MM.1S (cell line): ENCODE measurements around the gene APOL4.
A peak's percentile ranks its signal among the peaks of the same experiment; 100 is the strongest.
"Not testable (repeated sequence)": the region's sequence is repeated elsewhere in the genome, so short reads cannot be mapped to it uniquely, and the experiment has no call there.

Experiments used
- DNase-seq: peaks from one replicate; pipeline ENCODE4 v3.0.0-alpha.2; 2015
- H2AFZ ChIP-seq: fragments of 300-600 bp; sonication (generic); 2 replicates; pipeline ENCODE4 v1.6.0; 2016; ENCODE audit warnings: antibody characterized with exemption, low read length
- H3F3A ChIP-seq: fragments of 300-600 bp; sonication (generic); 2 replicates; pipeline ENCODE4 v1.6.1; 2016; ENCODE audit warnings: mild to moderate bottlenecking, antibody characterized with exemption, low read length, moderate library complexity, mixed read lengths; ENCODE audit not compliant: insufficient read depth
- H3K27ac ChIP-seq: fragments of 300-600 bp; sonication (generic); 2 replicates; pipeline ENCODE4 v1.5.1; 2016; ENCODE audit warnings: mild to moderate bottlenecking, low read length
- H3K27me3 ChIP-seq: fragments of 300-600 bp; sonication (generic); replicated peaks from 2 replicates; pipeline ENCODE4 v1.6.0; 2016; ENCODE audit warnings: low read length; ENCODE audit not compliant: insufficient read depth
- H3K36me3 ChIP-seq: fragments of 300-600 bp; sonication (generic); replicated peaks from 2 replicates; pipeline ENCODE4 v1.6.1; 2016; ENCODE audit warnings: mild to moderate bottlenecking, low read length, mixed read lengths; ENCODE audit not compliant: insufficient read depth
- H3K4me1 ChIP-seq: fragments of 300-600 bp; sonication (generic); 2 replicates; pipeline ENCODE4 v1.6.1; 2016; ENCODE audit warnings: low read length, mixed read lengths
- H3K4me2 ChIP-seq: fragments of 300-600 bp; sonication (generic); 2 replicates; pipeline ENCODE4 v1.6.0; 2016; ENCODE audit warnings: low read depth, low read length
- H3K4me3 ChIP-seq: fragments of 300-600 bp; sonication (generic); 2 replicates; pipeline ENCODE4 v1.5.1; 2016; ENCODE audit warnings: low read length, mixed read lengths
- H3K79me2 ChIP-seq: fragments of 300-600 bp; sonication (generic); 2 replicates; pipeline ENCODE4 v1.6.1; 2016; ENCODE audit warnings: mixed run types, low read length, mixed read lengths
- H3K9ac ChIP-seq: fragments of 300-600 bp; sonication (generic); 2 replicates; pipeline ENCODE4 v1.6.1; 2016; ENCODE audit warnings: low read length, mixed read lengths
- H3K9me2 ChIP-seq: fragments of 300-600 bp; sonication (generic); replicated peaks from 2 replicates; pipeline ENCODE4 v1.6.1; 2016; ENCODE audit warnings: mild to moderate bottlenecking, low read length, mixed read lengths; ENCODE audit not compliant: insufficient read depth
- H3K9me3 ChIP-seq: fragments of 300-600 bp; sonication (generic); replicated peaks from 2 replicates; pipeline ENCODE4 v1.6.1; 2016; ENCODE audit warnings: mild to moderate bottlenecking, low read length, mixed read lengths; ENCODE audit not compliant: insufficient read depth
- H4K20me1 ChIP-seq: fragments of 300-600 bp; sonication (generic); 2 replicates; pipeline ENCODE4 v1.6.1; 2016; ENCODE audit warnings: mild to moderate bottlenecking, low read length, moderate library complexity, mixed read lengths; ENCODE audit not compliant: insufficient read depth
- EZH2 ChIP-seq: fragments of 300-600 bp; sonication (generic); optimal IDR thresholded peaks from 2 replicates; pipeline ENCODE3; 2017; ENCODE audit warnings: low read depth, mild to moderate bottlenecking, antibody characterized with exemption, low read length, mixed read lengths
- EZH2phosphoT487 ChIP-seq: fragments of 300-600 bp; sonication (generic); IDR thresholded peaks from 2 replicates; pipeline ENCODE4 v1.6.1; 2018; ENCODE audit warnings: antibody characterized with exemption, low read length
- TF ChIP-seq, protein P1 (sequence below): fragments of 300-600 bp; sonication (generic); IDR thresholded peaks from 2 replicates; pipeline ENCODE4 v1.5.1; 2016; ENCODE audit warnings: antibody characterized with exemption, low read length, mixed read lengths

The APOL4 gene

DNA sequence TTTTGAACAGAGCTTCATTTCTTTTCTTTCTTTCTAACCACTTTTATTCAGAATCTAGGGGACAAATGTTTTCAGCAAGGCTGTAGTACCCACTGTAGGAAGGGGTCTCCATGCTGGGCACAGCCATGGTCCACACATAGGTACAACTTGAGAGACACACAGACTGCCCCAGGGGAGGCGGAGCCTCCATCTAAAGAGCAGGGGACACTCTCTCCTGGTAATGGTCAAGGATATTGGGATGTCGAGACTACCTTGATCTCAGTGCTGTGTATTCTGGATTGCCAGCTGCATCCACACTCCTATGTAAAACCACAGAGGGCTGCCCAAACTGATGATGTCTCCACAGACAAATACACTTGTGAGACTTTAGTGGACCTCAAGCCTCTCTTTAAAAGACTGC lies 38.1 kb downstream of the APOL4 start:
- H3K79me2 ChIP-seq, result peaks cover 16% of the 10 kb centered on the region
- H4K20me1 ChIP-seq, result no peaks in the 10 kb centered on the region
- TF ChIP-seq EZH2 (no peak), EZH2phosphoT487 (no peak)
- TF ChIP-seq, protein P1, sequence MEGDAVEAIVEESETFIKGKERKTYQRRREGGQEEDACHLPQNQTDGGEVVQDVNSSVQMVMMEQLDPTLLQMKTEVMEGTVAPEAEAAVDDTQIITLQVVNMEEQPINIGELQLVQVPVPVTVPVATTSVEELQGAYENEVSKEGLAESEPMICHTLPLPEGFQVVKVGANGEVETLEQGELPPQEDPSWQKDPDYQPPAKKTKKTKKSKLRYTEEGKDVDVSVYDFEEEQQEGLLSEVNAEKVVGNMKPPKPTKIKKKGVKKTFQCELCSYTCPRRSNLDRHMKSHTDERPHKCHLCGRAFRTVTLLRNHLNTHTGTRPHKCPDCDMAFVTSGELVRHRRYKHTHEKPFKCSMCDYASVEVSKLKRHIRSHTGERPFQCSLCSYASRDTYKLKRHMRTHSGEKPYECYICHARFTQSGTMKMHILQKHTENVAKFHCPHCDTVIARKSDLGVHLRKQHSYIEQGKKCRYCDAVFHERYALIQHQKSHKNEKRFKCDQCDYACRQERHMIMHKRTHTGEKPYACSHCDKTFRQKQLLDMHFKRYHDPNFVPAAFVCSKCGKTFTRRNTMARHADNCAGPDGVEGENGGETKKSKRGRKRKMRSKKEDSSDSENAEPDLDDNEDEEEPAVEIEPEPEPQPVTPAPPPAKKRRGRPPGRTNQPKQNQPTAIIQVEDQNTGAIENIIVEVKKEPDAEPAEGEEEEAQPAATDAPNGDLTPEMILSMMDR, result no peak
- H3K9me2 ChIP-seq, result no peaks in the 10 kb centered on the region
- H2AFZ ChIP-seq, result peak overlapping the region; percentile 51
- H3K4me2 ChIP-seq, result peak overlapping the region; percentile 76
- H3K9me3 ChIP-seq, result no peaks in the 10 kb centered on the region
- peak overlapping the region; percentile 43; the same call in 1 of the 2 replicates for H3K4me3 ChIP-seq
- H3K27me3 ChIP-seq, result no peaks in the 10 kb centered on the region
- DNase-seq, result no peak
- peaks cover 70% of the 10 kb centered on the region for H3K4me1 ChIP-seq
- H3K36me3 ChIP-seq, result no peaks in the 10 kb centered on the region
- H3F3A ChIP-seq, result peaks cover 47% of the 10 kb centered on the region
- H3K9ac ChIP-seq, result peak overlapping the region; percentile 46; the same call in 1 of the 2 replicates
- H3K27ac ChIP-seq, result peak overlapping the region; percentile 76; the same call in 1 of the 2 replicates

DNA sequence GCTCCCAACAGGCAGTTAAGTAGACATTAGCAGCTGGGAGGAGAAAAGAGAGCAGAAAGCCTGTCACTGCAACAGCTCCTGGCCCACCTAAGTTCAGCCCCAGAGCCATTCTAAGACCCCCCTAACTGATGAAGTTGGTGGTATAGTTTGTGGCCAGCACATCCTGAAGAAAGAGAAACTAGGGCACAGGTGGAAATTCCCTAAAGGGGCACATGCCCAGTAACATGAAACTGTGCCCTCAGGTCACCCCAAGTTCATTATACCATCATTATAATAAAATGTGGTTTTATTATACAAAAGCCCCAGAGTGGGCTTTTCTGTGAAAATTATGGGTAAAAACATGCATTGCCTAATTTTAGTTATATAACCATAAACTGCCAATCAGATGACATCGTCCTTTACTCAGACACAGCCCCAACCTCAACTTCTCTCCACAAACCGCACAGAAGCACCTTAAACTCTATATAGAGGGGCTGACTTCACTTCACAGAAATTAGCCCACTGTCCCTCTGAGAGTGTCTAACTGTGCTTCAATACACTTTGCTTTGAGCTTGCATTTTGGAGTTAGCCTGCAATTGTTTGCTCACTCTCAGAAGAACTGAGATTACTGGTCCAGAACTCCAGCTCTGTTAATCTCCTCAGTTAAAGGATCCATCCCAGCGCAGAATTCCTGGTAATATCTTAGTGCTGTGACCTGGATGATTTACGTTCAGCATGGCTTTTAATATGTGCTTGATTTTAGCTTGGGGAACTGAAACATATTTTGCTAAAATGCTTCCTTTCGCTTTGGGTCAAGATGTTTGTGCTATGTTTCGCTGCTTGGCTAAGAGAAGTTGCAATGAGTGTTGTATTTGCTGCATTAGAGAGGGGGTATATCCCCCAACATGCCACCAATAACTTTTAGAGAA lies 39.2 kb downstream of the APOL4 start:
- H3K79me2 ChIP-seq, result peaks cover 27% of the 10 kb centered on the region
- no peaks in the 10 kb centered on the region for H4K20me1 ChIP-seq
- TF ChIP-seq, protein P1, result no peak
- no peak for TF ChIP-seq EZH2phosphoT487
- TF ChIP-seq EZH2, result no peak
- H3K4me2 ChIP-seq, result peak overlapping the region; percentile 76
- H3F3A ChIP-seq, result peaks cover 47% of the 10 kb centered on the region
- peak overlapping the region; percentile 43 for H3K4me3 ChIP-seq
- H3K4me1 ChIP-seq, result peaks cover 68% of the 10 kb centered on the region
- H3K27me3 ChIP-seq, result no peaks in the 10 kb centered on the region
- peak; percentile 64 for DNase-seq
- H3K9ac ChIP-seq, result peak overlapping the region; percentile 46
- peak overlapping the region; percentile 76 for H3K27ac ChIP-seq
- no peaks in the 10 kb centered on the region for H3K36me3 ChIP-seq
- H2AFZ ChIP-seq, result peak overlapping the region; percentile 51
- H3K9me3 ChIP-seq, result no peaks in the 10 kb centered on the region
- H3K9me2 ChIP-seq, result no peaks in the 10 kb centered on the region

DNA sequence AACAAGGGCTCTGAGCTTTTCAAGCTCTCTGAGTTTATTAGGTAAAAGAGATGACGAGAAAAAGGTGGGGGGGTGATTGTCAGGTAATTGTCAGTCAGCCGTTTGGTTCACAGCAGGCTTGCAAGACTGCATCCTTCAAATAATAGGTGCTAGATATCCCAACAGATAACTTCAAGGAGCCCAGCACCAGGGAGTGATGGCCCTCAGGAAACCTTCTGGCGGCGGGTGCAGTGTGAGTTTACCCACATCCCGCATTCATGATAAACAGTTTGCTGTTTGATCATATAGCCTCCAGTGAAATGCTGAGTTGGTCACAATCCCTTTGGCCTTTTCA lies 39.8 kb downstream of the APOL4 start:
- peak overlapping the region; percentile 43 for H3K4me3 ChIP-seq
- H3K4me1 ChIP-seq, result peaks cover 67% of the 10 kb centered on the region
- H3K9ac ChIP-seq, result peak overlapping the region; percentile 46; the same call in 1 of the 2 replicates
- H3K27ac ChIP-seq, result peak overlapping the region; percentile 76
- H3K36me3 ChIP-seq, H3K9me2 ChIP-seq, H4K20me1 ChIP-seq, H3K9me3 ChIP-seq, H3K27me3 ChIP-seq: not testable (repeated sequence)
- DNase-seq, result peak; percentile 46
- peak overlapping the region; percentile 76 for H3K4me2 ChIP-seq
- H2AFZ ChIP-seq, result peak overlapping the region; percentile 51
- peaks cover 47% of the 10 kb centered on the region for H3F3A ChIP-seq
- H3K79me2 ChIP-seq, result peaks cover 33% of the 10 kb centered on the region

DNA sequence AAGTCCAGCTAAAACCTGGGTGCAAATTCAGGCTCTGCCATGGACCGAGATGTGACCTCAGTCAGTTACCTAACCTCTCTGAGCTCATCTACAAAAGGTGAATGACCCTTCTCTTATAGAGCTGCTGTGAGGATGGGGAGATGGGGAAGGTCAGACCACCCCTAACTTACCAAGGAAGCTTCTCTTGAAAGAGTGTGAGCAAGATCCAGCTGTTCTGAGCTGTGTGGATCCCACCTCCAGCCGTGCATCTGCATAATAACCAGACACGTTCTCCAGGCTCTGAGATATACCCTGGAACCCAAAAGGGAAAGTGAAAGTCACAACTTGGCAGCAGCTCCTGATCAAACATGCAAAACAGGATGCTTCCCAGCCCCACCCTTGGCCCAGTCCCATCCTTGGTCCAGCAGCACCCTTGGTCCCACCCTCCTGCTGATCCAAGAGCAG lies 41.1 kb downstream of the APOL4 start, which contains the start of gene APOL3:
TSS of gene APOL3 (minus strand) at position 257 of the 444 bp plus-strand sequence. CDS start 11,700 bp downstream, outside the sequence.
- Histone ChIP-seq H3K36me3 (no peaks in the 10 kb centered on the region), H4K20me1 (no peaks in the 10 kb centered on the region), H2AFZ (peak within 1 kb of the TSS; percentile 51), H3K4me1 (peaks cover 67% of the 10 kb centered on the region), H3K79me2 (peaks cover 45% of the 10 kb centered on the region), H3K9ac (peak within 1 kb of the TSS; percentile 53), H3K27me3 (no peaks in the 10 kb centered on the region), H3K4me2 (peak within 1 kb of the TSS; percentile 76), H3K9me3 (no peaks in the 10 kb centered on the region), H3F3A (peaks cover 47% of the 10 kb centered on the region), H3K27ac (peak within 1 kb of the TSS; percentile 76), H3K4me3 (peak within 1 kb of the TSS; percentile 66), H3K9me2 (no peaks in the 10 kb centered on the region)
- DNase-seq, result peak; percentile 75
- TF ChIP-seq EZH2phosphoT487 (no peak), EZH2 (no peak)
- TF ChIP-seq, protein P1, result no peak
